Measurements from ENCODE around the gene PEX5.

The PEX5 gene

GRCh38 chr12:7259060-7259459, 69.6 kb downstream of the PEX5 start:
- Histone ChIP-seq H3K9me2 (ENCODE audit: low read depth, low read length) (no peaks in the 10 kb centered on the region), H3K4me3 (ENCODE audit: low read depth, low read length, poor library complexity, severe bottlenecking) (no peak overlapping the region), H3K27me3 (ENCODE audit: insufficient read depth, low read length) (no peaks in the 10 kb centered on the region), H4K20me1 (ENCODE audit: insufficient read depth, low read length) (no peaks in the 10 kb centered on the region), H3F3A (ENCODE audit: insufficient read depth, low read length) (no peaks in the 10 kb centered on the region), H3K36me3 (ENCODE audit: insufficient read depth, low read length) (no peaks in the 10 kb centered on the region), H3K9me3 (ENCODE audit: low read length) (no peaks in the 10 kb centered on the region), H3K79me2 (ENCODE audit: insufficient read depth, low read length) (no peaks in the 10 kb centered on the region), H2AFZ (ENCODE audit: low read length) (no peak overlapping the region), H3K4me1 (ENCODE audit: insufficient read depth, low read length, severe bottlenecking) (no peaks in the 10 kb centered on the region), H3K9ac (ENCODE audit: low read length) (no peak overlapping the region), H3K4me2 (ENCODE audit: low read length) (no peak overlapping the region), H3K27ac (ENCODE audit: low read depth, low read length, poor library complexity, severe bottlenecking) (no peak overlapping the region)
- TF ChIP-seq CTCF (IDR thresholded peaks at IDR 0.05; ENCODE audit: low read length): no peak
- TF ChIP-seq EZH2 (IDR thresholded peaks at IDR 0.05; ENCODE audit: borderline replicate concordance, low read length): no peak
